HG03558 (cell line): ENCODE results near the gene FAM81B.

Experiments used
- ATAC-seq: cut with Tn5 transposase; IDR thresholded peaks from one replicate; pipeline ENCODE4 v1.9.1; 2021; ENCODE audit warnings: moderate number of reproducible peaks; ENCODE audit not compliant: unreplicated experiment; ENCODE audit errors: extremely low read depth

The FAM81B gene

DNA sequence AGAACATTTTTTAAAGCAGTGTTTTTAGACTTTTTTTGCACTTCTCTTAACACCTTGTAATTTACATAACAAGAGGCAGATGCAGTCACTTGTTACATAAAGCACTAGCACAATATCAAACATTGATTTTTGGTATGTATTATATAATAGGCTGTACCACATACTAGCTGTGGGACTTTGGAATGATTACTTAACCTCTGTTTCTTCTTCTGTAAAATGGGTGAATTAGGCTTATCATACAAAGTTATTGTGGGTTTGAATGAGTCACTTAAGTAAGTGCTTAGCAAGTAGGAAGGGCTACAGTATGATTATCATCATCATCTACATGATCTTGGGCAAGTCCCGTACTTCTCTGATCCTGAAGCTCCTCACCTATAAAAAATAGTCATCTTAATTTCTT lies 2.1 kb downstream of the FAM81B start:
- no peak for ATAC-seq

- ATAC-seq = no peak
Observed at GRCh38 chr5:95398989-95399388, 7.8 kb downstream of the FAM81B start.

- ATAC-seq = no peak
Observed at GRCh38 chr5:95401626-95402025, 10.5 kb downstream of the FAM81B start.

GRCh38 chr5:95403996-95404395 lies 12.8 kb downstream of the FAM81B start:
- no peak for ATAC-seq

GRCh38 chr5:95406426-95407090 lies 15.4 kb downstream of the FAM81B start:
- no peak for ATAC-seq

- no peak for ATAC-seq
Observed at GRCh38 chr5:95410279-95410678, 19.1 kb downstream of the FAM81B start.

- ATAC-seq = no peak
Observed at GRCh38 chr5:95411474-95411873, 20.3 kb downstream of the FAM81B start.

DNA sequence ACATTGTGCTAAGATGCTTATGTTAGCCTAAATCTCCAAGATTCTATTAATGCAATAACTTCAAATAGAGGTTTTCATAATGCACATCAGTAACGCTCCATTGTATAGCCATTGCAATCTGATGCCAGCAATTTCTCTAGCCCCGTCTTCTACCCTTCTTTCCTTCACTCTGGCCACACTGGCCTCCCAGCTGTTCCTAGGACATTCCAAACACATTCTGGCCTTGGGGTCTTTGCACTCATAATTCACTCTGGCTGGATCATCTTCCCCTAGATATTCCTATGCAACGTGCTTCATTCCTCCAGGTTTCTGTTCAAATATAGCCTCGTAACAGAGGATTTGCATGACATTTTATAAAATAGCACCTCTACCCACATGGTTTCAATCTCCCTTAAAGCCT lies 23.3 kb downstream of the FAM81B start:
- no peak for ATAC-seq

DNA sequence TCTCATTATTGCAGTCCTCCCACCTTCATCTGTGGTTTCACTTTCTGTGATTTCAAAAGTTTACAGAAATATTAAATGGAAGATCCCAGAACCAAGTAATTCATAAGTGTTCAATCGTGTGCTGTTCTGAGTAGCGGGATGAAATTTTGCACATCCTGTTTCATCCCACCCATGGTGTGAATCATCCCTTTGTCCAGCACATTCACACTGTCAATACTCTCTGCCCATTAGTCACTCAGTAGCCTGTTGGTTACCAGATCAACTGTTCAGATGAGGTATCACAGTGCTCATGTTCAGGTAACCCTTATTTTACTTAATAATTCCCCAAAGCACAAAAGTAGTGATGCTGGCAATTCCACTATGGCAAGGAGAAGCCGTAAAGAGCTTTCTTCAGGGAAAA lies 26.8 kb downstream of the FAM81B start:
- no peak for ATAC-seq

DNA sequence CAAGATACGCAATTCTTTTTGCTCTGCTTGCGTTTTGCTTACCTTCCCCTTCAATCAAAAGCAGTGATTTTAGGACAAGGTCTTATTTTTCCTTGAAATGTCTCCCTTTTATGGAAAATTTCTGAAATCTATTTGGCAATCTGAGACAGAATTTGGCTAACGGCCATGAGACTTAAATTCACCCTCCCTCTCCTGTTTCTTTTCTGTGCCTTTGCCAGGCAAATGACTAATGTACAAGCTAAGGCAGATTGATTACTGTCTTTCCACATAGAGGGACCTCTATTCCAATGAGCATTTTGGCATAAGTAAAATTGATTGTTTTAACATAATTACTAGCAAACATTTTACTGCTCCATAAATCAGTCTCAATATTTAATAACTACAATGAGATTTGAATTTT lies 31.7 kb downstream of the FAM81B start:
- no peak for ATAC-seq

- no peak for ATAC-seq
Observed at GRCh38 chr5:95424016-95424415, 32.9 kb downstream of the FAM81B start.

GRCh38 chr5:95424526-95424925 lies 33.4 kb downstream of the FAM81B start:
- no peak for ATAC-seq

GRCh38 chr5:95426227-95426626 lies 35.1 kb downstream of the FAM81B start:
- no peak for ATAC-seq

GRCh38 chr5:95432779-95433178 lies 41.6 kb downstream of the FAM81B start:
- no peak for ATAC-seq

DNA sequence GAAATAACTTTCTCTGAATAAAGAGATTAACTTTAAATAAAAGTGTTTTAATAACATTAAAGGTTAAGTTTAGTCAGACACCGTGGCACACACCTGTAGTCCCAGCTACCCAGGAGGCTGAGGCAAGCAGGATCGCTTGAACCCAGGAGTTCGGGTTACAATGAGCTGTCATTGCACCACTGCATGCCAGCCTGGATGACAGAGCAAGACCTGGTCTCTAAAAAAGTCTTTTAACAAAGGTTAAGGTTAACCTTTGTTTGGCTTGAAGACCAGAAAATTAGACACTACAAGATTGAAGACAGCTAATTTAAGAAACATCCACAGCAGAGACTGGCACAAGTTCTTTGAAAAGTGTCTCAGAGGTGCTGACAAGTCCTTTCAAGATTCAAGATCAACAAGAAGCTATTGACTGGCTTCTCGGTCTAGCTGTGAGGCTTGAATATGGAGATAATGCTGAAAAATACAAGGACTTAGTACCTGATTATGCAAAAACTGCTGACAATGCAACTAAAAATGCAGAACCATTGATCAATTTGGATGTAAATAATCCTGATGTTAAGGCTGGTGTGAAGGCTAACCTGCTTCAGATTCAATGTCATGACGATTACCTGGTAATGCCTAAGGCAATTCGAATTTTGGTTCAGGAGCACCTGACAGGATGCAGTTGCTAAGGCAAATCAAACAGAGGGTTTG lies 48.8 kb downstream of the FAM81B start:
- no peak for ATAC-seq

DNA sequence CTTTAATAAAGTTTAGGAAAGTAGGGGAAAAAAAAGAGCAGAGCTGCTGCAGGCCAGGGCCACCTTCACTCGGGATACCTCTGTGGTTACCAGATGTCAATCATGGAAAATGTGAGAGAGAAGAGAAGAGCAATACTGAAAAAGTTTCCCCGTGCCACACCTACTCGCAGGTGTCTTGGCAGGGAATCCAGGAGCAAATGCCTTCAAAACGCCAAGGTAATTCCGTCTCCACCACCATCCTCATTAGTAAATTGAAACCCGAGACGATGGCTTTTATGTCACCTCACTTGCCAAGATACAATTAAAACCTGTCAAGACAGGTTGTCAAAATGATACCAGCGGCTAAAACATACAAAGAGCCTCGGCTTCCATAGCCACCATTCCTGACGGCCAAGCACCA lies 49.7 kb downstream of the FAM81B start:
- no peak for ATAC-seq

DNA sequence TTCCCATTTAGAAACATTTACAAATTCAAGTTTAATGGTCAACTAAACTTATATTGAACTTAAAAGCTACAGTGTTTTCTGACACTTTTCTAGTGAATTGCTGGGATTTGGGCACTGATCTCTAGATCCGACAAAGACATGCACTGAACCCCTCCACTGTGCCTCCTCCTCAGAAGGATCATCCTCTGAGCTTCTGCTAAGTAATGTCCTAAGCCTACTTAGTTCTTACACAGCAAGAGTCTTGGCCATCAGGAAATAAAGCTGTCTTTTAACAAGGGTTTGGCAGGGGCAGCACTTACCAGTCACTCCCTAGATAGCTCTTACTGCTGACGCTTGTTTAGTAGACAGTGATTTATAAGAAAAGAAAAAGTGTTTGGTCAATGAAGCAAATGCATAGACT lies 50.5 kb downstream of the FAM81B start:
- ATAC-seq = no peak

- ATAC-seq = no peak
Observed at GRCh38 chr5:95445442-95445841, 54.3 kb downstream of the FAM81B start.

GRCh38 chr5:95445995-95446394 lies 54.8 kb downstream of the FAM81B start:
- ATAC-seq = no peak

DNA sequence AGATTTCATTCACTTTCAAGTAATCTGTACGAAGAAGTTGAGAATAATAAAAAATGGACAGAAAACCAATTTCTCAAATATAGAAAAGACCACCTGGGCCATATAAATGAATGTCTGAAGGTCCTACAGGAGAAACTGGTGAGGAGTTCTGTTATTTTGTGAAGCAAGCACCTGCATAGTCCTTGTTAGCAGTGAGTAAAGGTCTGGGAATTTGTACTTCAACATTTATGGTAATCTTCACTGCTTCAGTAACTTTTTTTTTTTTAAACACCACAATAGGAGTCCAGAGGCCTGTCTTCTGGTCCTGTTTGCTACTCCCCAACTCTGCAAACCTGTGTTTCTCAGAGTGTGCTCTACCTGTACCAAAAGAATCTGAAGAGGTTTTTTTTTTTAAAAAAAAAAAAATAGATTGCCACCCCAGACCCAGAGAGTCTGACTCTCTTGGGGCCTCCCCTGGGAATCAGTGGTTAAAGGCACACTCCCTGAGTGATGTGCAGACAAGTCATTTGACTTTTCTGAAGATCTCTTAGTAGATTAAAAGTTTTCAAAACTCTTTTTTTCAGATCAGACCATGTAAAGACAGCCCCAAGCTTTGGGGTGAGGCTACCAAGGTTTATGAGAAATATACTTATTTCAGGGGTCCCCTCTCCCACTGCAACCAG lies 55.5 kb downstream of the FAM81B start:
- ATAC-seq = no peak

DNA sequence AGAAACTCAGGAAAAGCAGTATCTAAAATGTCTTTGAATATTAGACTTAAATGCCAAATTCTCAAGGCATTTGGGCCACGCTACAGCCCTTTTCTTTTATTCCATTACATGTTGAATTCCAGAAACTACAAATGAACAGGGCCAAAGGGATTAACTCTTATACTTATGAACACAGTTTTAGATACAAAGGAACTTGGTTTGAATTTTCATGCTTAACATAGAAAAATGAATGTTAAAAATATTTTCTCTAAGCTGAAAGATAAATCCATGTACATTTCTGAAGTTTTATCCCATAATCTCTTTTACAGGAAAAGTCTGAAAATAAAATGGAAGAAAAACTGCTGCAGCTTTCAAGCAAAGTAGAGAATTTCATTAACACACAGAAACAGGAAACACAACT lies 56.8 kb downstream of the FAM81B start:
- ATAC-seq = no peak

DNA sequence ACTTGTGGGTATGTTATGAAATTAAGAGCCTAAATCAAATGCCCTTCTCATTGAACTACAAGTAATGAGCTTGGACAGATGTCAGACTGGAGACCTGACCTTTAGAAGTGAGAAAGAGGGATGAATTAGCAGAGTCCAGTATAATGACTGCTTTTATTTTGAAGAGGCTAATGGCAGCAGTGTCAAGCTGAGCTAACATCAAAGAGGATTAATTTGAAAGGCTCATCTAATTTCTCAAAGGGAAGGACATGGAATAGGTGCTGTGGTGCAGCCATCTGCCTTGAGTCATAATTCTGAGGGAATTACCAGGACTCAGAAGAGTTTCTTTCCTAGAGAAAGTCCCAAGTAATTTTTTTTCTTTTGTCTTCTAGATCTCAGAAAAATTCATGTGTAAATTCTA lies 57.6 kb downstream of the FAM81B start:
- ATAC-seq = no peak
